Ishikawa (cell line): ENCODE data around the gene TMEM205.

ENCODE experiments used
- CEBPB ChIP-seq: IDR thresholded peaks from 2 replicates; pipeline ENCODE4 v1.6.1; 2012
- EP300 ChIP-seq: IDR thresholded peaks from 2 replicates; pipeline ENCODE4 v1.6.1; 2012; ENCODE audit warnings: borderline replicate concordance
- MAX ChIP-seq: IDR thresholded peaks from 2 replicates; pipeline ENCODE4 v1.6.1; 2012
- NFIC ChIP-seq: IDR thresholded peaks from 2 replicates; pipeline ENCODE4 v1.6.1; 2012
- RAD21 ChIP-seq: IDR thresholded peaks from 2 replicates; pipeline ENCODE4 v1.6.1; 2012; ENCODE audit warnings: low read depth
- REST ChIP-seq: IDR thresholded peaks from 2 replicates; pipeline ENCODE4 v1.6.1; 2012; ENCODE audit warnings: low read depth, mild to moderate bottlenecking
- TAF1 ChIP-seq: IDR thresholded peaks from 2 replicates; pipeline ENCODE4 v1.6.1; 2012; ENCODE audit warnings: low read depth, mild to moderate bottlenecking
- TCF12 ChIP-seq: IDR thresholded peaks from 2 replicates; pipeline ENCODE4 v1.6.1; 2012; ENCODE audit warnings: low read depth
- TEAD4 ChIP-seq: IDR thresholded peaks from 2 replicates; pipeline ENCODE4 v1.6.1; 2012
- YY1 ChIP-seq: IDR thresholded peaks from 2 replicates; pipeline ENCODE4 v1.6.1; 2012; ENCODE audit warnings: low read depth
- ZBTB7A ChIP-seq: IDR thresholded peaks from 2 replicates; pipeline ENCODE4 v1.6.1; 2012; ENCODE audit warnings: low read depth

- TF ChIP-seq EP300 (no peak), REST (no peak), RAD21 (peak; percentile 51), YY1 (no peak), CEBPB (no peak), NFIC (no peak), TCF12 (peak; percentile 46; the same call in 1 of the 2 replicates), MAX (no peak), TEAD4 (0 out of 2 replicates have a peak, but pooled peaks have one; percentile 16), TAF1 (no peak), ZBTB7A (peak; percentile 23; the same call in 1 of the 2 replicates)
Observed at GRCh38 chr19:11382898-11383705, 37.0 kb upstream of the TMEM205 start.
